Aorta (tissue), 5 donors: Measurements from ENCODE around the gene TRABD. TPM values are rescaled to one million over a fixed set of nuclear protein-coding genes. Genes with fewer than 3 reads are reported as not detected.

ENCODE experiments used
- ATAC-seq: fragments of 200-7000 bp; cut with Tn5 transposase; one replicate; pipeline ENCODE4 v1.9.1; 2022; ENCODE audit warnings: moderate library complexity; ENCODE audit not compliant: low FRiP score
- DNase-seq, 2 donors: peaks; one replicate each; pipeline ENCODE4 v3.0.0-alpha.2; 2020
- H3K27ac ChIP-seq, 2 donors: one replicate each; pipeline ENCODE4 v1.5.1; 2013; ENCODE audit warnings: low read length in 2 of 2, mild to moderate bottlenecking in 2 of 2, moderate library complexity in 2 of 2, control low read depth in 1 of 2, inconsistent platforms in 1 of 2, low read depth in 1 of 2
- H3K27me3 ChIP-seq, 2 donors: one replicate each; pipeline ENCODE4 v1.6.1; 2013; ENCODE audit warnings: control low read depth in 1 of 2, low read length in 1 of 2, mild to moderate bottlenecking in 1 of 2, moderate library complexity in 1 of 2; ENCODE audit not compliant: insufficient read depth in 2 of 2, control insufficient read depth in 1 of 2
- H3K36me3 ChIP-seq, 2 donors: one replicate each; pipeline ENCODE4 v1.6.1; 2013; ENCODE audit warnings: control low read depth in 1 of 2, low read length in 1 of 2, mild to moderate bottlenecking in 1 of 2; ENCODE audit not compliant: insufficient read depth in 2 of 2, control insufficient read depth in 1 of 2
- H3K4me1 ChIP-seq, 2 donors: one replicate each; pipeline ENCODE4 v1.6.1; 2013; ENCODE audit warnings: low read length in 2 of 2, control low read depth in 1 of 2, mild to moderate bottlenecking in 1 of 2, moderate library complexity in 1 of 2; ENCODE audit not compliant: insufficient read depth in 2 of 2, control insufficient read depth in 1 of 2
- H3K4me3 ChIP-seq, 2 donors: one replicate each; pipeline ENCODE4 v1.5.1; 2013; ENCODE audit warnings: low read length in 2 of 2, control low read depth in 1 of 2, mild to moderate bottlenecking in 1 of 2
- H3K9me3 ChIP-seq: one replicate; pipeline ENCODE4 v1.6.1; 2013; ENCODE audit warnings: mild to moderate bottlenecking, low read length; ENCODE audit not compliant: control insufficient read depth
- WGBS, 2 donors: extraction: QIAGEN DNeasy Blood & Tissue Kit; methylation state at CpG; one replicate each; pipeline ENCODE4 v1.1.7; 2013; 5-methylcytosine and 5-hydroxymethylcytosine counted together
- intact Hi-C, 2 donors: fragments of 100-400 bp; cut with DNase I; formaldehyde crosslinking; loops; one replicate each; pipeline versions ENCODE4 v1.14.2 to v1.15.0; 2022
- polyA plus RNA-seq, 2 donors: library from polyadenylated mRNA; stranded (reverse); fragments of 200-250 nt; gene quantifications; one replicate each; pipeline ENCODE4 v1.2.3, GENCODE V29; 2013
- total RNA-seq, 2 donors: library from RNA; stranded (reverse); fragmentation: NEBNext Ultra II Directional; extraction: Animal tissue kit (Norgen Biotek cat#: 25700); gene quantifications; one replicate each; pipeline ENCODE4 v1.2.1, GENCODE V29; 2021
- donor health status: healthy with polysubstance abuse.
- donor health status: Bipolar disorder and iron deficiency.
- donor health status: DM: no; HTN: no; CAD: no.
- donor health status: DM: no; HTN: no; CAD: no.
- donor health status: DM: yes; HTN: yes; CAD: no.

Gene TRABD
- total and polyA plus RNA-seq, 4 donors, result 13.5 to 53.2 (median 30.2) TPM

DNA sequence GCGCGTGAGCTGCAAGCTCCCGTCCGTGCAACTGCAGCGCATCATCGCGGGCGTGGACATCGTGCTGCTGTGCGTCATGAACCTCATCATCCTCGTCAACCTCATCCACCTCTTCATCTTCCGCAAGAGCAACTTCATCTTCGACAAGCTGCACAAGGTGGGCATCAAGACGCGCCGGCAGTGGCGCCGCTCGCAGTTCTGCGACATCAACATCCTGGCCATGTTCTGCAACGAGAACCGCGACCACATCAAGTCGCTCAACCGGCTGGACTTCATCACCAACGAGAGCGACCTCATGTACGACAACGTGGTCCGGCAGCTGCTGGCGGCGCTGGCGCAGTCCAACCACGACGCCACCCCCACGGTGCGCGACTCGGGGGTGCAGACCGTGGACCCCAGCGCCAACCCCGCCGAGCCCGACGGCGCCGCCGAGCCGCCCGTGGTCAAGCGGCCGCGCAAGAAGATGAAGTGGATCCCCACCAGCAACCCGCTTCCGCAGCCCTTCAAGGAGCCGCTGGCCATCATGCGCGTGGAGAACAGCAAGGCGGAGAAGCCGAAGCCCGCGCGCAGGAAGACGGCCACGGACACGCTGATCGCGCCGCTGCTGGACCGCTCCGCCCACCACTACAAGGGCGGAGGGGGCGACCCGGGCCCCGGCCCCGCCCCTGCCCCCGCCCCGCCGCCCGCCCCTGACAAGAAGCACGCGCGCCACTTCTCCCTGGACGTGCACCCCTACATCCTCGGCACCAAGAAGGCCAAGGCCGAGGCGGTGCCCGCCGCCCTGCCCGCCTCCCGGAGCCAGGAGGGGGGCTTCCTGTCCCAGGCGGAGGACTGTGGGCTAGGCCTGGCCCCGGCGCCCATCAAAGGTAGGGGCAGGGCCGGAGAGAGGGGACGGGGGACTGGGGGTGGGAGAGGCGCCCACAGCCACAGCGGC lies 7.9 kb upstream of the TRABD start:
- Histone ChIP-seq H3K36me3 (no peaks in the 10 kb centered on the region), H3K9me3 (no peaks in the 10 kb centered on the region)
- intact Hi-C loops, result no loop called here

DNA sequence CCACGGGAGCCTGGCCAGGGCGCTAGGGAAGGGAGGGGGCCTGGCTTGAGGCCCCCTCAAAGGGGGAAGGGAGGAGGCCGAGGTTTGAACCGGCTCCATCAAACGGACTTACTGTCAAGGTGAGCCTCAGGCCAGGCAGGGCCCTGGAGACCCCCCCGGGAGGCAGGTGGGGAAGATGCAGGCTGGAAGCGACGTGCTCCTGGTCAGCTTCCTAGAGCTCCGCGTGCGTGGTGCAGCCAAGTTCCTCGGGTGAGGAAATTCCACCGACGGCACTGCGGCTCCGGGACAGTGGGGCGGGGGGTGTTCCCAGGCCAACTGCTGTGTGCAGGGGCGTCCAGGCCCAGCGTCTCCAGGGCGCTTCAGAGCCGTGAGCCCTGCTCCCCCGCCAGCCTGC lies 7.2 kb upstream of the TRABD start:
- intact Hi-C loops, result no loop called here
- no peaks in the 10 kb centered on the region for H3K36me3 ChIP-seq
- no peak overlapping the region for H3K4me3 ChIP-seq
- 60 to 61% methylated on average over 22 of the region's 22 CpGs for WGBS, 2 donors
- no peaks in the 10 kb centered on the region for H3K27me3 ChIP-seq
- ATAC-seq, result no peak
- no peak overlapping the region for H3K27ac ChIP-seq
- peak in 1 of 2 donors; percentile 75 for DNase-seq
- no peaks in the 10 kb centered on the region for H3K4me1 ChIP-seq
- H3K9me3 ChIP-seq, result no peaks in the 10 kb centered on the region

More for the DNA sequence above, 7.9 kb upstream of the TRABD start:
- ATAC-seq, result no peak
- DNase-seq, result peak in 1 of 2 donors; percentile 45
- Histone ChIP-seq H3K4me3 (no peak overlapping the region), H3K4me1 (no peaks in the 10 kb centered on the region), H3K27me3 (no peaks in the 10 kb centered on the region), H3K27ac (no peak overlapping the region)
- WGBS, 2 donors, result 59 to 74% methylated on average over 89 to 98 of the region's 98 CpGs

DNA sequence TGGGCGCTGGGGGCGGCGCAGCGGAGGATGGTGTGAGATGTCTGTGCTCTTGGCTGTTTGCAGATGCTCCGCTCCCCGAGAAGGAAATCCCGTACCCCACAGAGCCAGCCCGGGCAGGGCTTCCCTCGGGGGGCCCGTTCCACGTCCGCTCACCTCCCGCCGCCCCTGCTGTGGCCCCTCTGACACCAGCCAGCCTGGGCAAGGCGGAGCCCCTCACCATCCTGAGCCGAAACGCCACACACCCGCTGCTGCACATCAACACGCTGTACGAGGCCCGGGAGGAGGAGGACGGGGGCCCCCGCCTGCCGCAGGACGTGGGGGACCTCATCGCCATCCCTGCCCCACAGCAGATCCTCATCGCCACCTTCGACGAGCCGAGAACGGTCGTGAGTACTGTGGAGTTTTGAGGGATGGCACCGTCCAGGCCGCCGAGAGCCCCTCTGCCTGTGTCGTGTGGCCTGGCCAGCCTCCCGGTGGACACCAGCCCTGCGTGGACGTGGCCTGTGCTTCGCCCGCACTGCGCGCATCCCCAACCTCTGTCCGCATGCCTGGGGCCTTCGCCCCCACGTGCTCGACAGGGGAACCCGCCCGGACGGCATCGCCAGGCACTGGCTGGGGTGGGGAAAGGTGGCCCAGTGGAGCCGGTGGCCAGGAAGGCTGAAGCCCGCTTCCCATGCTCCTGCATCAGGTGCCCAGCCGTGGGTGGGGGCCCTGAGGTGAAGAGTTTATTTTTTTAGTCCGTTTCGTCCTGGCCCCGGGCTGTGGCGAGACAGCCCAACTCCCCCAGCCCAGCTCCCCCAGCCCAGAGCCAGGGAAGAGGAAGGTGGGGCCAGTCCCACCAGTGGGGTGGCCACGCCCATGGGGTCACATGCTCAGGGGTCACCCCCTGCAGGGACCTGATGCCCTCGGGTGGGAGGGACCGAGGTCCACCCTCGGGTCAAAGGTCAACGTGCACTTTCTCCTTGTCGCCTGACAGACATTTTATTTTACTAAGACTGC lies 6.5 kb upstream of the TRABD start:
- DNase-seq (peak; percentile 44 to 67), ATAC-seq (no peak)
- Histone ChIP-seq H3K4me3 (no peak overlapping the region), H3K27me3 (no peaks in the 10 kb centered on the region), H3K27ac (no peak overlapping the region), H3K4me1 (no peaks in the 10 kb centered on the region), H3K36me3 (no peaks in the 10 kb centered on the region), H3K9me3 (no peaks in the 10 kb centered on the region)
- intact Hi-C loops, result no loop called here
- 88 to 90% methylated on average over 64 of the region's 64 CpGs for WGBS, 2 donors

DNA sequence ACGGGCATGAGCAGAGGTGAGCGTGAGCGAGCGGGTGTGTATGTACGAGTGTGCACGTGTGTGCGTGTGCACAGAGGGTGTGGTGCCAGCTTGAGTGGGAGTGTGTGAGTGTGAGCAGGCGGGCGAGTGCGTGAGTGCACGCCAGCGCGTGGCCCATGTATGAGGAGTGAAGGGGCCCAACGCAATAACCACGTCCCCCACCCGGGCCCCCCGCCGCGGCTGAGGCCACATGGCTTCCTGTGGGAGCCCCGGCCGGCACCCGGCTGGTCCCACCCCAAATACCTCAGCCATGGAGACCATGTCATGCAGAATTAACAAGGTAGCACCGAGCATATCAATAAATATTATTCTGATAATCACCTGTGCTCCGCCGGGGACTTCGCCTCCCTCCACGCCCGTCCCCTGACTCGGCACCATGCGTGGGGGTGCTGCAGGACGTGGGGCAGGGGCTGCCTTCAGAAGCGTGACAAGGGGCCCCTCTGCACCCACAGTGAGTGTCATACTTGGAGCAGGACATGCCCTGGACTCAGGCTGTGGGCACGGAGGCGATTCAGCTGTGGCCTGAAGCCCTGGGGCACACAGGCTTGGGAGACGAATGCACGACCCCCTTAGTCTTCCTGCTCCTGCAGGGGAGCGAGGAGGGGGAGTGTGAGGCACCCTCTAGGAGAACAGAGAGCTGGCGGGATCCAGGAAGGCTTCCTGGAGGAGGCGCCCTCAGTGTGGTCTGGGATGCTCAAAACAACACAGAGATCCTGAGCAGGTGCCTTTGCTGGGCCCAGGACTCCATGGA lies 5.6 kb upstream of the TRABD start:
- Histone ChIP-seq H3K9me3 (no peaks in the 10 kb centered on the region), H3K27ac (no peak overlapping the region), H3K27me3 (no peaks in the 10 kb centered on the region), H3K36me3 (no peaks in the 10 kb centered on the region), H3K4me3 (no peak overlapping the region), H3K4me1 (no peaks in the 10 kb centered on the region)
- ATAC-seq (no peak), DNase-seq (no peak)
- 86 to 88% methylated on average over 39 of the region's 39 CpGs for WGBS, 2 donors
- intact Hi-C loops, result no loop called here

DNA sequence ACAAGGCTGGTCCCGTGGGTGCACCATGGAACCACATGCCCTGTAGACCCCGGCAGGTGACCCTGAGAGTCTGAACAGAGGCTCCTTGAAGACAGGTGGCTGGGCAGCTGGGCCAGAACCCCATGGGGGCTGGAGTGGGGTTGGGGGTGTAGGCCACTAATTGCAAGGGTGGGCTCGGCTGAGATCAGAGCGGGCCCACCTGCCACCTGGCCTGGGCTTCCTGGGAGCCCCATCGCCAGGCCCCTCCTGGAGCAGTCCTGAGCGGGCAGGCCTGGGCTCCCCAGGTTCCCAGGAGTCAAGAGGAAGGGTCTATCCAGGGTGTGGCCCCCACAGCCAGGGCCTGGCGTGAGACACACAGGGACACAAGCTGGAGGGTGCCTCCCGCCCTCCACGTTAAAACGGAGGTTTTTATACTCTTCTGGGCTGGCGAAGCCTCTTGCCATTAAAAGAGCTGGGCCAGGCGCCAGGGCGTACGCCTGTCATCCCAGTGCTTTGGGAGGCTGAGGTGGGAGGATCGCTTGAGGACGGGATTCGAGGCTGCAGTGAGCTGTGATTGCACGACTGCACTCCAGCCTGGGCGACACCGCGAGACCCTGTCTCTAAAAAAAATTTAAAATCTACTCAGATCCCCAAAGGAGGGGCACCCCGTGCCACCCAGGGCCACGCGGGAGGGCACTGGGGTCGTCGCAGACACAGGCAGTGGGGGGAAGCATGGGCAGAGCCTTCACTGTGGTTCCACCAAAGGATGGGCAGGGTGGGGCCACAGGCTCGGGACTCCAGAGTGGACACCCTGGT lies 4.8 kb upstream of the TRABD start:
- Histone ChIP-seq H3K9me3 (no peaks in the 10 kb centered on the region), H3K36me3 (no peaks in the 10 kb centered on the region), H3K27me3 (no peaks in the 10 kb centered on the region), H3K4me1 (no peaks in the 10 kb centered on the region), H3K27ac (no peak overlapping the region), H3K4me3 (no peak overlapping the region)
- ATAC-seq (no peak), DNase-seq (peak in 1 of 2 donors; percentile 68)
- WGBS, 2 donors, result 94% methylated on average over 27 of the region's 27 CpGs
- intact Hi-C loops, result no loop called here

DNA sequence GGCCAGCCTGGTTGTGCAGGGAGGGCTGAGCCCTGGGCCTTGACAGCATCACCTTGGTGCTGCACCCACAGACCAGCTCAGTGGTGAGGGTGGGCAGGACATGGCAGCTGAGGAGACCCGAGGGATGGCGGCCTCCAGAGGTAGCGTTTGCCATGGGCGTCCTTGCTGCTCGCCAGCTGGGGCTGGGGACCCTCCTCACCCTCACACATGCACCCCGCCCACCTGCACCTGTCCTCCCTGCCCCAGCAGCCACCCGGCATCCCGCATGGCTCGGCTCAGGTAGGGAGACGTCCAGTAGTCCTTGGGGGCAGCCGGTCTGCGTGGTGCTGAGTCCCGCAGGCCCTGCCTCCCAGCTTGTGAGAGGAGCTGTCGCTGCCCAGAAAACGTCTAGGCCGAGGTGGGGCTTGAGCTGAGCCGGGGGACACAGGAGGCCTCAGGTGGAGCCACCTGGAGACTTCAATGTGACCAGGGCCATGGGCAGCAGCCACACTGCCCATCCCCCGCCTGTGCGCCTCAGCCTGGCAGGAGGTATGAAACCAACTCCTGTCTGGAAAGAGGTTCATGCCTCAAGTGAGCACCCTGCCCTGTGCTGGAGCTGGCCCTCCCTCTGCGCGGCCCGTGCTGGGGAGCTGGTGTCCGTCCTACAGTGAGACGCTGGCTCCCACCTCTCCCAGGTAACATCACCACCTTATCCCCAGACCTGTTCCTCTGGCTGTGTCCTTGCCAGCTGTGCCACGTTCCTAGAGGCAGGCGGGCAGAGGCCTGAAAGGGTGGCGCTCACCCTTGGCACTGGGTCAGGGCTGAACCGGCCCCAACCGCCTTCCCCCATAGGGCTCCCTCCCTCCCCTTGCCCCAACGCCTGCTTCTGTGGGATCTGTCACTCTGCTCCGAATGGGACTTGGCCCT lies 3.3 kb upstream of the TRABD start:
- H3K4me1 ChIP-seq, result no peaks in the 10 kb centered on the region
- H3K4me3 ChIP-seq, result no peak overlapping the region
- no peak for ATAC-seq
- H3K36me3 ChIP-seq, result no peaks in the 10 kb centered on the region
- no peak overlapping the region for H3K27ac ChIP-seq
- no peaks in the 10 kb centered on the region for H3K27me3 ChIP-seq
- peak in 1 of 2 donors; percentile 53 for DNase-seq
- H3K9me3 ChIP-seq, result no peaks in the 10 kb centered on the region
- WGBS, 2 donors, result 68 to 70% methylated on average over 31 of the region's 31 CpGs
- intact Hi-C loops, result no loop called here
